OCI-LY7 (cell line): ENCODE measurements around the gene PITPNC1.

Experiments used
- CTCF ChIP-seq: fragments of 200-600 bp; sonication (generic); conservative IDR thresholded peaks from 2 replicates; pipeline ENCODE4 v1.5.1; 2014; ENCODE audit warnings: mild to moderate bottlenecking, antibody characterized with exemption, low read length, moderate library complexity, mixed read lengths
- EZH2phosphoT487 ChIP-seq: fragments of 200-600 bp; sonication (generic); IDR thresholded peaks from 2 replicates; pipeline ENCODE4 v1.6.1; 2018; ENCODE audit warnings: low read depth, borderline replicate concordance, mild to moderate bottlenecking, mixed run types, antibody characterized with exemption, low read length, moderate library complexity, mixed read lengths

- TF ChIP-seq CTCF: no peak
- no peak for TF ChIP-seq EZH2phosphoT487
Measured at GRCh38 chr17:67365738-67366192, 11.3 kb upstream of the PITPNC1 start.
